ENCODE measurements around the gene PRR18.

The PRR18 gene

DNA sequence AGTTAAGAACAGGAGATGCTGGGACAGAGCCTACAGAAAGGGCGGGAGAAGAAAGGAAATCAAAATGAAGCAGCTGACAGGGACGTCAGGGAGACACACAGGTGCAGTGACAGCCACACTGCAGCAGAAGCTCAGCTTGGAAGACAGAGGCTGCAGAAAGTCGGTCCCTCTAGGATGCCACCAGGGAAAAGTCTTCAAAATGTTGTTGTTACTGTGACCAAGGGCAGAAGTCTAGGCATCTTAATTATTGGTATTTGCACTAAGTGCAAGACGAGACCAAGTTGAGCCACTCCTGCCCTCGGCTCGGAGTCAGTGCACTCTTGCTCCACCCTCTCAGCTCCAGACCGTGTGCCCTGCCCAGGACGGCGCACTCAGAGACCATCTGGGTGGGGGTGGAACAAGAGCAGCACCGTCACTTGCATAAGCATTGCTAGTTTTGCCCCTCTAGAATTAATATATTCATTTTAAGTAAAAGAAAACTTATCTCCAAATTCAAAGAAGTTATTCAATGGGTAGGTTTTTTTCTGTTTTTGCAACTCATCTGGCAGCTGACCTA is 2.6 kb downstream of the PRR18 start:
- DNase-seq (ENCODE audit: low spot score): no peak

- no peak for DNase-seq (ENCODE audit: low spot score)
These were observed 4.1 kb downstream of the PRR18 start for GRCh38 chr6:166304106-166304505.

DNA sequence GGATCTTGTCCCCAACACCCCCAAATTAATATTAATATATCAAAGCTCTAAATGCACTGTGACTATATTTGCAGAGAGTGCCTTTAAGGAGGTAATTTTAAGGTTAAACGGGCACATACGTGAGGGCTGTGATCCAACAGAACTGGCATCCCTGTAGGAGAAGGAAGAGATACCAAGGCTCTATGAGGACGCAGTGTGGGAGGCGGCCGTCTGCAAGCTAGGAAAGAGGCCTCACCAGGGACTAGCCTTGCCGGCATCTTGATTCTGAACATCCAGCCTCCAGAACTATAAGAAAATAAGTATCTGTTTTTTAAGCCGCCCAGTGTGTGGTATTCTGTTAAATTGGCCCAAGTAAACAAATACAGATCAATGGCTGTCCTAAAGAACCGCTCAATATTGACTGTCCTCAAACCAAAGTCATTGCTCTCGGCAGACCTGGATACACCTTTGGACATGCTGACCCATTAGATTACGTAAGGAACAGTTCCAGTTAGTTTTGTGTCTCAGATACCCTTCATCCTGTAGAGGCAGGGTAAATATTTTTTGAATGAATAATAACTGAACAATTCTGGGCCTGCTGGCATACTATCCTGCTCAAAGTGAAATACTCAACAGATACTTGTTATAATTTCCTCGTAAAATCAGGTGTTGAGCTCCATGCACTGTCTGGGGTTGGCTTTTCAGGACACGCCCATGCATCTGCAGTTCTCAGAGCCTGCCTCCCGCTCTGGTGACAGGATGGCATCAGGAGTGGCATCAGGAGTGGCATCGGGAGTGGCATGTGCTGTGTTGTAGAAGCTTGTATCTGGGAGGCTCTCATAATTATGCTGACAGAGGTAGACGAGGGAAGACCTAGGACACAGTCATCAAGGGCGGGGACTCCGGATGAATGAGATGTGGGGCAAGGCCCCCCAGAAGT is 6.3 kb downstream of the PRR18 start:
- DNase-seq (ENCODE audit: low spot score): no peak

- no peak for DNase-seq (ENCODE audit: low spot score)
These were observed 7.7 kb downstream of the PRR18 start for GRCh38 chr6:166300357-166300987.

DNA sequence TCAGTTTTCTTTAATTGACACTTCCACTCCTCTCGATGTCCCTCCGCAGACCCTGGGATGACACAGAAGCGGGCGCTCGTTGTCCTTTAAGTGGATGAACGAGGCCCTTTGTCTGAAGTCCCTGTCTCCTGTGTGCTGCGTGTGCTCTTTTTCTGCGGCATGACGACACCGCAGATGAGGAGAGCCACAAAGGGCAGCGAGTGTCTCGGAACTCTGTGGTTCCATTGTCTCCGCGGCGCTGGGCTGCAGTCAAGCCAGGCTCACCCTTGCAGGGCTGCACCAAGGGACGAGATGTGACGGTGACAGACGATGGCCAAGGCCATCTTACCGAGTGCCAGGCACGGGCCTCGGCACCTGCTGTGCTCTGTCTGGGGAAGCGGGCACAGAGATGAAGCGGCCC is 10.6 kb downstream of the PRR18 start:
- DNase-seq (ENCODE audit: low spot score): no peak

DNA sequence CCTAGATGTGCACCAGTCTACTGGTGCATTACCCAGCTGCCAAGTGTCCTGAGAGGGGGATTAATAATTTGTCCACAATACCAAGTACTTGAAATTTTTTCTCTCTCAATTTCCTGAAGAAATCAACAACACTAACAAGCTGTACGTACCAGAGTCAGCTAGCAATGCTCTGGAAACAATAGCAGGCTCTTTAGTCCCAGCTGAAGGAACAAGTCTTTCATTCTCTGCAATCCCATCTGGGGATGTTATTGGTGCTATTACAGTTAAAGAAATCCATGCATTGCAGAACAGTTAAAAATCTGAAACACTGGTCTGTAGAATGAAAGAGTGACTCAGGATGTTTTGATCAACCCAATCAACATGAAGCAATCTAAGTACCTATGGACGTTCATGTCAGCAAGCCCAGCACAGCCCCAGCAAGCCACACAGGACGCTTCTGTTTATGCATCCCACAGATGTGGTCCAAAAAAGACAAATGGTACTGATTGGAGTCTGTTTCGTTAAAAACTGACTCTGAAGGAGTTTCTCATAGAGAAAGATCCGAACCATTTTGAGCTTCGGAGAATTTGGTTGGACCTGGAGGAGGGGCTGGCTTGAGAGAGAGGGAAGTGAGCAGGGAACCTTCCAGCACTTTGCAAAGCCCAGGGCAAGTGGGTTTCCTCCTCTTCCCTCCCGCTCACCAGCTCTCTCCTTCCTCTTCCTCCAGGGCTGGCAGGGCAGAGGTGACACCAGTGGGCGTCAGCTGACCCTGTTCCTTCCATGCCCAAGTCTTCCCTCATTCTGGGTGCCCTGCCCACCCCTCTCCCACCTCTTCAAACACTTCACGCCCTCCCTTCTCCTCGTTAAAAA is 11.9 kb downstream of the PRR18 start:
- DNase-seq (ENCODE audit: low spot score): no peak

GRCh38 chr6:166293731-166294584 is 14.2 kb downstream of the PRR18 start:
- DNase-seq (ENCODE audit: low spot score): no peak

- no peak for DNase-seq (ENCODE audit: low spot score)
These were observed 18.8 kb downstream of the PRR18 start for GRCh38 chr6:166289207-166290060.

- no peak for DNase-seq (ENCODE audit: low spot score)
These were observed 21.3 kb downstream of the PRR18 start for GRCh38 chr6:166286839-166287271.

DNA sequence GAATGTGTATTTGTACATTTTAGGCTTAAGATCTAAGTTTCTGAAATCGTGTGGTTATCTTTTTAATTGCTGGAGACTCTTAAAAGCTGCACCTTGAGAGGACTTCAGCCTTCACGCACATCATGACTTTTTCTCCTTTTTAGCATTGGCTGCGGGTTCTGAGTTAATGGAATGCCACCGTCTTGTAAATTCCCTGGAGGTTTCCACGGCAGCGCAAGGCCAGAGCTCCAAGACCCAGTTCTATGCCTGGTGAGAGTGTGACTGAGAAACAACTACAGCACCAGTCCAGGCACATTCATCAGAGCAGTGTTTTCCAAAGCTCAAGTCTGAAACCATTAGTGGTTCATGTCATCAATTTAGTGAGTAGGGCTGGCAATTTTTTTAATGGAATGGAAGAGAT is 23.0 kb downstream of the PRR18 start:
- DNase-seq (ENCODE audit: low spot score): no peak

DNA sequence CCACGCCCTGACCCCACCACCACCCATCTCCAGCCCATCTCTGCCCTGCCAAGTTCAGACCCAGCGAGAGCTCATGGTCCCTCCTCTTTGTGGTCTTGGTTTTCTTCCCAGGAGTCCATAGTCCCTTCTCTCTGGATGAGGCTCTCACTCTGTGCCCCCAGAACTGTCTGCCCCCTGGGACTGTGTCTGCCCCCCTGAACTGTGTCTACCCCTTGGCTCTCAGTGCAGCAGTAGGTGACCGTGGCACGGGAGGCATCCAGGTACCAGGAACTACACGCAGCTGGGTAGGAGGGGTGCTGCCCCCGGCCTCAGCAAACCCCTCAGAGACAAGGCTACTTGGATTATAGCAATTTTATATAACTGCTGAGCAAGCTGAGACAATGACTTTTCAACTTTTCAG is 23.6 kb downstream of the PRR18 start:
- no peak for DNase-seq (ENCODE audit: low spot score)

- DNase-seq (ENCODE audit: low spot score): no peak
These were observed 25.7 kb downstream of the PRR18 start for GRCh38 chr6:166282394-166283032.

DNA sequence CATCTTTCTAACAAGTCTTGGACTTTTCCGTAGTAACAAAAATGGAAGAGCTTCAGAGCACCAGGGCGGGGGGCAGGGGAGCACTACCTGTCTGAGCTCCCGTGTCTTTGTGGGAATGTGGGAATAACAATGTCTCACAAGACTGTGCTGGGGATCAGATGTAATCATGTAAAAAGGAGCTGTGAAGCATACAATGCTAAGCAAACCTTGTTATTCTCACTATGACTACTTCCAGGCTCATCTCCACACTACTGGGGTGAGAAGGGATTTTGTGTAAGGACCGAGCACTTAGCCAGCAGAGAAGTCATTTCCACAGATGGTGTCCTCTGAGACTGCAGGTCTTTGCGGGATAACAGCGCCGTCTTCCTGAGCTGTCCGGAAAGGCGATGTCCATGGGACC is 27.1 kb downstream of the PRR18 start:
- DNase-seq (ENCODE audit: low spot score): no peak

DNA sequence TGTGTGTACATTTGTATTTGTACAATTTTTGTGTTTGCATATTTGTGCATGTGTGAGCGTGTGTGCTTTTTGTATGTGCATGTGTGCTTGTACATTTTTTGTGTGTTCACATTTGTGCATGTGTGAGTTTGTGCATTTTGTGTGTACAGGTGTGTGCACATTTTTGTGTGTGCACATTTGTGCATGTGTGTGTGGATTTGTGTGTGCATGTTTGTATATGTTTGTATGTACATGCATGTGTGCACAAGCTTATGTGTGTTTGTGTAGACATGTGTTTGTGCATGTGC is 28.9 kb downstream of the PRR18 start:
- no peak for DNase-seq (ENCODE audit: low spot score)

DNA sequence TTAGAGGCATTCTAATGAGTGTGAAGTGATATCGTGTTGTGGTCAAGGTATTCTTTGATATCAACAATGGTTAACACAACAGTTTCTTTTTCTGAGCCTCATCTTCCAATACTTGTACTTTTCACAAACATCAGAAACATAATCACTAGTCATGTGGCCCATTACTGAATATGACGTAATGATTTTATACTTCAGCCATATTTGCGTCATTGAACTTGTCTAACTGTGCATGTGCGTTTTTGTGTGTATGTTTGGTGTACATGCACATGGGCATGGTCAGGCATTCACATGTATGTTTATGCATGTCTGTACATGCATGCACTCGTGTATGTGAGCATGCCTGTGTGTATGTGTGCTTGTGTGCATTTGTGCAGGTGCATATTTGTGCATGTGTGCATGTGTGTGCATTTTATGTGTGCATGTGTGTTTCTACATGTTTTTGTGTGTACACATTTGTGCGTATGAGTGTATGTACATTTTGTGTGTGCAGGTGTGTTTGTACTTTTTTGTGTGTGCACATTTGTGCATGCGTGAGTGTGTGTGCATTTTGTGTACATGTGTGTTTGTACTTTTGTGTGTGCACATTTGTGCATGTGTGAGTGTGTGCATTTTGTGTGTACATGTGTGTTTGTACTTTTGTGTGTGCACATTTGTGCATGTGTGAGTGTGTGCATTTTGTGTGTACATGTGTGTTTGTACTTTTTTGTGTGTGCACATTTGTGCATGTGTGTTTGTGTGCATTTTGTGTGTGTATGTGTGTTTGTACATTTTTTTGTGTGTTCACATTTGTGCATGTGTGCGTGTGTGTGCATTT is 29.4 kb downstream of the PRR18 start:
- no peak for DNase-seq (ENCODE audit: low spot score)

- DNase-seq (ENCODE audit: low spot score): no peak
These were observed 30.2 kb downstream of the PRR18 start for GRCh38 chr6:166277892-166278578.

GRCh38 chr6:166277018-166277417 is 31.2 kb downstream of the PRR18 start:
- DNase-seq (ENCODE audit: low spot score): peak; percentile 36

DNA sequence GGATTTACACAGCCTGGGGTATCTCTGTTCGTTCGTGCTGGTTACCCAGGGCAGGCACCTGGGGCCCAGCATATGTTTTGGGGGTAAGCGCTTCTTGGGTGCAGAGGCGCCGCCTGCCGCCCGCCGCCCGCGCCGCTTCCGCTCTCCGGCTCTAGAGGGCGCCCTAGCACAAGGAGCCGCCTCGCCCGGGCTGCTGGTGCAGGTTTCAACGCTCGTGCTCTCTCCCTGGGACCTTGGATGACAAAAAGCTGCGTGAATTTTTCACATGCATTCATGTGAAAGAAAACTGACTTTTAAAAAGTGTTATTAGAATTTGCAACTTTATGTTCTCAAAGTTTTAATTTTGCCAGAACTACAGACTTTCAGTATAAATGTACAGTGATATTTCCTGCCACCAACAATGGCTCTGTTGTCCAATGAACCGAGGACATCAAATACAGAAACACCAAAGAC is 32.5 kb downstream of the PRR18 start:
- peak; percentile 89 for DNase-seq (ENCODE audit: low spot score)

Data from GM03348 (cell line).